ENCODE data around the gene SLX1A.
"Not testable (repeated sequence)": the region's sequence is repeated elsewhere in the genome, so short reads cannot be mapped to it uniquely, and the experiment has no call there.

The SLX1A gene
- total RNA-seq = 0 reads per million in 2 donors

DNA sequence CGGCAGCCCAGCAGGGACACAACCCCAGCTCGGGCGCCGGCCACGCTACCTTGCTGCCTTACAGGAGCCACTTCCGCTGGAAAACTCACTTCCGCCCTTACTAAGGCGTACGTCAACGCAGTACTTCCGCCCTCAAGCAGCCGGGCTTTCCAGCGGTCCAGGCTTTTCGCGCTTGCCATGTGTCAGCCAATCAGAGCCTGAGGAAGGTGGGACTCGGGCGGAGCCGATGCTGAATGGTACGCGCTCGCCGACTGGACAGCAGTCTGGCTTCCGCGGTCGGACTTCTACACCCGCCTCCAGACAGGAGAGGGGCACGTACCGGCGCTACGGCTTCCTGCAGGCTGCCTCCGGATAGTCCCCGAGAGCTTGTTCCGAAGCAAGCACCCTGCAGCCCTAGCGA is at the start of gene SLX1A, which contains the start of gene BOLA2B:
SLX1A (plus strand) TSS at position 261 of the 400 bp plus-strand sequence. CDS start 210 bp downstream, outside the sequence.
BOLA2B (minus strand) TSS at position 52 of the 400 bp plus-strand sequence. CDS start 71 bp downstream, outside the sequence.
- not testable (repeated sequence) for DNase-seq

DNA sequence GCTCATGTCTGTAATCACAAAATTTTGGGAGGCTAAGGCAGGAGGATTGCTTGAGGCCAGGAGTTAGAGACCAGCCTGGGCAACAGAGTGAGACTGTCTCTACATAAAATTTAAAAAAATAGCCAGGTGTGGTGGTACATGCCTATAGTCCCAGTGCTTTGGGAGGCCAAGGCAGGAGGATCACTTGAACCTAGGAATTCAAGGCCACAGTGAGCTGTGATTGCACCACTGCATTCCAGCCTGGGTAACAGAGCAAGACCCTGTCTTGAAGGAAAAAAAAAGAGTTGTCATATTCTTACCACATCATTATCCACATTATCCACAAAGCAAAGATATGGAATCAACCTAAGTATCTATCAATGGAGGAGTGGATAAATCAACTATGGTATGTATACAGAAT is 49.7 kb upstream of the SLX1A start:
- DNase-seq = no peak

DNA sequence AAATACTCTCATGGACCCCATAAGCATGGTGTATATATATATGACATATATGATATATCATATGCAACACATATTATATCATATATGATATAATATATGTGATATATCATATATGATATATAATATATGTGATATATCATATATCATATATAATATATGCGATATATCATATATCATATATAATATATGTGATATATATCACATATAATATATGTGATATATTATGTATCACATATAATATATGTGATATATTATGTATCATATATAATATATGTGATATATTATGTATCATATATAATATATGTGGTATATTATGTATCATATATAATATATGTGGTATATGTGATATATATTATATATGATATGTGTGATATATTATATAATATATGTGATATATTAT is 48.8 kb upstream of the SLX1A start:
- DNase-seq = no peak

DNA sequence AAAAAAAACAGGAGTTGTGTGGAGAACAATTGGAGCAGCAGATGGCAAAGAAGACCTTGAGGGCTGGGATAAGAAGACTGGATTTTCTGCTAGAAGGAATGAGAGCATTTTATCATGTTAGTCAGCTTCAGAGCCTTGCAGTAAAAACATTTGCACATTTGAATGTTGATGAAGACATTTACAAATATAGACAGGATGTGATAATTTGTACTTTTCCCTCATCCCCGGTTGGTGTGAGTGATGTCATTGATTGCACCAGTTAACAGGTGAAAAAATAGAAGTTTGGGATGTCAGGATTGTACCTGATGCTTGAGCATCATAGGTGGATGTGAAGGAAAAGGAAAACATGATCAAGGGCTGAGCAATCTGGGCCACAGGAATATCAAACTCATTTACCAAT is 48.0 kb upstream of the SLX1A start:
- no peak for DNase-seq

DNA sequence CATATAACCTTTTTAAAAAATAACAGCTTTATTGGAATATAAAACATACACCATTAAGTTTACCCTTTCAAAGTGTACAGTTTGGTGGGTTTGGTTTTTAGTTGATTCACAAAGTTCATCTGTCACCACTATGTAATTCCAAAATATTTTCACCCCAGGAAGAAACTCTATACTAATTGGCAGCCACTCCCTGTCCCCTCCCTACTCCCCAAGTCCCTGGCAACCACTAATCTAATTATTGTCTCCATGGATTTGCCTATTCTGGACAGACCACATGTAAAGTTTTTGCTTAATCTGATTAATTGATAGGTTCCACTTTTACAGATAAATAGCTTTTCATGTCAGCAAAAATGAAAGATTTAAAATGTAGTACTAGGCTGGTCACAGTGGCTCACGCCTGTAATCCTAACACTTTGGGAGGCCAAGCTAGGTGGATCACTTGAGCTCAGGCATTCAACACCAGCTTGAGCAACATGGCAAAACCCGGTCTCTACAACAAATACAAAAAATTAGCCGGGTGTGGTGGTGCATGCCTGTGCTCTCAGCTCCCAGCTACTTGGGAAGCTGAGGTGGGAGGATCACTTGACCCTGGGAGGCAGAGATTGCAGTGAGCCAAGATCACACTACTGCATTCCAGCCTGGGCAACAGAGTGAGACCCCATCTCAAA is 45.7 kb upstream of the SLX1A start:
- DNase-seq = no peak

DNA sequence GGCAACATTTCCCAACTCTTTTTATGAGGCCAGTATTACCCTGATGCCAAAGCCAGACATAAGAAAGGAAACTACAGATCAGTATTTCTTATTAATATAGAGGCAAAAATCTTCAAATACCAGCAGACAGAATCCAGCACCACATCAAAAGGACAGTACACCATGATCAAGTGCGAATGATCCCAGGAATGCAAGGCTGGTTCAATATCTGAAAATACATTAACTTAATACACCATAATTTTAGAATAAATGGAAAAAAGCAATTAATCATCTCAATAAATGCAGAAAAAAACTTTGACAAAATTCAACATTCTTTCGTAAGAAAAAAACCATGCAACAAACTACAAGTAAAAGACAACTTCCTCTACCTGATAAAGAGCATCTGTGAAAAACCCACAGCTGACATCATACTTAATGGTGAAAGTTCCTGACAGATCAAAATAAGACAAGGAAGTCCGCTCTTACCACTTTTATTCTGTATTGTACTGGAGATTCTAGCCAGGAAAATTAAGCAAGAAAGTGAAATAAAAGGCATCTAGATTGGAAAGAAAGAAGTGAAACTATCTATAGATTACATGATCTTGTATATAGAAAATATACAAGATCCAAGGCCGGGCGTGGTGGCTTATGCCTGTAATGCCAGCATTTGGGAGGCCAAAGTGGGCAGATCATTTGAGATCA is 44.3 kb upstream of the SLX1A start:
- DNase-seq = no peak

DNA sequence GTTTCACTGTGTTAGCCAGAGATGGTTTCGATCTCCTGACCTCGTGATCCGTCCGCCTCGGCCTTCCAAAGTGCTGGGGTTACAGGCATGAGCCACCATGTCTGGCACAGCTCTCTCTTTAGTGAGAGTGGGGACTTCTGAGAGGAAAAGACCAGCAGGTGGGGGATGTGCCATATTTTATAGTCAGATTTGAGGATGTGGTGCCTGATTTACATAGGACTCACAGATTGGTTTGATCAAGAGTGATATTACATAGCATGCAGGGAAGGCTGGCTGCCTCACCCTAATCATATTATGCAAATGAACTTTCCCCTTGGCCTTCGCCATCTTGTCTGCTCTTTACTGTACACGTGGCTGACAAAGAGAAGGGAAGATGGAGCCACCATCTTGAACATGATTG is 42.6 kb upstream of the SLX1A start:
- no peak for DNase-seq

DNA sequence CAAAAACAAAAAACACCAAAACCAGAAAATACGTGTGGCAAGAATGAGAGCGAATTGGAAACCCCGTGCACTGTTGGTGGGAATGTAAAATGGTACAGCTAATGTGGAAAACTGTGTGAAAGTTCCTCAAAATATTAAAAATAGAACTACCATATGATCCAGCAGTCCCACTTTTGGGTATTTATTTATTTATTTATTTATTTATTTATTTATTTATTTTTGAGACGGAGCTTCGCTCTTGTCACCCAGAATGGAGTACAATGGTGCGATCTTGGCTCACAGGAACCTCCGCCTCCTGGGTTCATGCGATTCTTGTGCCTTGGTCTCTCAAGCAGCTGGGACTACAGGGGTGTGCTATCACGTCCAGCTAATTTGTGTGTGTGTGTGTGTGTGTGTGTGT is 41.2 kb upstream of the SLX1A start:
- no peak for DNase-seq

DNA sequence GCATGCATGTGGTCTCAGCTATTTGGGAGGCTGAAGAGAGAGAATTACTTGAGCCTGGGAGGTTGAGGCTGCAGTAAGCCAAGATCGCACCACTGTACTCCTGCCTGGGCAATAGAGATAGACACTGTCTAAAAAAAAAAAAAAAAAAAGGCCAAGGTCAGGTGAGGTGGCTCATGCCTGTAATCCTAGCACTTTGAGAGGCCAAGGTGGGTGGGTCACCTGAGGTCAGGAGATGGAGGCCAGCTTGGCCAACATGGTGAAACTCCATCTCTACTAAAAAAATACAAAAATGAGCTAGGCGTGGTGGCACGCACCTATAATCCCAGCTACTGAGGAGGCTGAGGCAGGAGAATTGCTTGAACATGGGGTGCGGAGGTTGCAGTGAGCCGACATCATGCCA is 38.5 kb upstream of the SLX1A start:
- no peak for DNase-seq

DNA sequence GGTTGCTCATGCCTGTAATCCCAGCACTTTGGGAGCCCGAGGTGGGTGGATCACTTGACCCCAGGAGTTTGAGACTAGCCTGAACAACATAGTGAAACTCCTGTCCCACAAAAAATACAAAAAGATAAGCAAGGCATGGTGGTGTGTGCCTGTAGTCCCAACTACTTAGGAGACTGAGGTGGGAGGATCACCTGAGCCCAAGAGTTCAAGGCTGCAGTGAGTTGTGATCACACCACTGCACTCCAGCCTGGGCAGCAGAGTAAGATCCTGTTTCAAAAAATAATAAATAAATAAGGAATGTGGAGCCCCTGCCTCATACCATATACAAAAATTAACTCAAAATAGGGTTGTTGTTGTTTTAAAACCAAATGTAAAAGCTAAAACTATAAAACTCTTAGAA is 36.5 kb upstream of the SLX1A start:
- DNase-seq = no peak

DNA sequence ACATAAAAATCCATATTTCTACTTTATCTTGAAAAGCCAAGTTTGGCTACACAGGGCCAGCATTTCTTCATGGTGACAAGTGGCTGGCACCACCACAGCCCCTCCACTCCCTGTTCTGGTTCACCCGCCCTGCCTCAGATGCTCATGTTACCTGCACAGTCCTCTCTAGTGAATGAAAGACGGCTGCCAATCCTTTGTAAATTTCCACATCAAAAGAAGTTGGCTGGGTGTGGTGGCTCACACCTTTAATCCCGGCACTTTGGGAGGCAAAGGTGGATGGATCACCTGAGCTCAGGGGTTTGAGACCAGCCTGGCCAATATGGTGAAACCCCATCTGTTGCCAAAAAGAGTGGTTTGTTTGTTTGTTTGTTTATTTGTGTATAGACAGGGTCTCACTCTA is 30.1 kb upstream of the SLX1A start:
- no peak for DNase-seq

DNA sequence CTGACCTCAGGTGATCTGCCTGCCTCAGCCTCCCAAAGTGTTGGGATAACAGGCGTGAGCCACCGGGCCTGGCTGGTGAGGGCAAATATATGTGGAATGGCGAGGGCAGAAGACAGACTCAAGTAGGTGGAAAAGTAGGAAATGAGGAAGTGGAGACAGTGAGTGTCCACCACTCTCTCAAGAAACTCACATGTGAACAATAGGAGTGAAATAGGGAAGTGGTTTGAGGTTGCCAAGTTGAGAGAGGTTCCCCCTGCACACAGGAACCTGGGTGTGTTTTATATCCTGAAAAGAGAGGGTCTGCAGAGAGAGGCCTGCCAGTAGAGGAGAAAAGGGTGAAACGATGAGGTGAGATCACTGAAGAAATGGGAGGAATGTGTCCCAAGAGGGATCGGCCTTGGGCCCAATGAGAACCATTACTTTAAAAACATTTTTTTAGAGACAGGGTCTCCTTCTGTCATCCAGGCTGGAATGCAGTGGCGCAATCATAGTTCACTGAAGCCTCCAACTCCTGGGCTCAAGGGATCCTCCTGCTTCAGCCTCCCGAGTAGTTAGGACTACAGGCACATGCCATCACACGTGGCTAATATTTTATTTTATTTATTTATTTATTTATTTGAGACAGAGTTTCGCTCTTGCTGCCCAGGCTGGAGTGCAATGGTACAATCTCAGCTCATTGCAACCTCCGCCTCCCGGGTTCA is 27.3 kb upstream of the SLX1A start:
- DNase-seq = peak in 2 of 5 experiments; percentile 13 to 68

DNA sequence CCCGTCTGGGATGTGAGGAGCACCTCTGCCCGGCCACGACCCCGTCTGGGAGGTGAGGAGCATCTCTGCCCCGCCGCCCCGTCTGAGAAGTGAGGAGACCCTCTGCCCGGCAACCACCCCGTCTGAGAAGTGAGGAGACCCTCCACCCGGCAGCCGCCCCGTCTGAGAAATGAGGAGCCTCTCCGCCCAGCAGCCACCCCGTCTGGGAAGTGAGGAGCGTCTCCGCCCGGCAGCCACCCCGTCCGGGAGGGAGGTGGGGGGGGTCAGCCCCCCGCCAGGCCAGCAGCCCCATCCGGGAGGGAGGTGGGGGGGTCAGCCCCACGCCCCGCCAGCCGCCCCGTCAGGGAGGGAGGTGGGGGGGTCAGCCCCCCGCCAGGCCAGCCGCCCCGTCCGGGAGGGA is 24.9 kb upstream of the SLX1A start:
- DNase-seq = not testable (repeated sequence)

DNA sequence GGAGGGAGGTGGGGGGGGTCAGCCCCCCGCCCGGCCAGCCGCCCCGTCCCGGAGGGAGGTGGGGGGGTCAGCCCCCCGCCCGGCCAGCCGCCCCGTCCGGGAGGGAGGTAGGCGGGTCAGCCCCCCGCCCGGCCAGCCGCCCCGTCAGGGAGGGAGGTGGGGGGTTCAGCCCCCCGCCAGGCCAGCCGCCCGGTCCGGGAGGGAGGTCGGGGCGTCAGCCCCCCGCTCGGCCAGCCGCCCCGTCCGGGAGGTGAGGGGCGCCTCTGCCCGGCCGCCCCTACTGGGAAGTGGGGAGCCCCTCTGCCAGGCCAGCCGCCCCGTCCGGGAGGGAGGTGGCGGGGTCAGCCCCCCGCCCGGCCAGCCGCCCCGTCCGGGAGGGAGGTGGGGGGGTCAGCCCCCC is 24.3 kb upstream of the SLX1A start:
- DNase-seq = not testable (repeated sequence)

DNA sequence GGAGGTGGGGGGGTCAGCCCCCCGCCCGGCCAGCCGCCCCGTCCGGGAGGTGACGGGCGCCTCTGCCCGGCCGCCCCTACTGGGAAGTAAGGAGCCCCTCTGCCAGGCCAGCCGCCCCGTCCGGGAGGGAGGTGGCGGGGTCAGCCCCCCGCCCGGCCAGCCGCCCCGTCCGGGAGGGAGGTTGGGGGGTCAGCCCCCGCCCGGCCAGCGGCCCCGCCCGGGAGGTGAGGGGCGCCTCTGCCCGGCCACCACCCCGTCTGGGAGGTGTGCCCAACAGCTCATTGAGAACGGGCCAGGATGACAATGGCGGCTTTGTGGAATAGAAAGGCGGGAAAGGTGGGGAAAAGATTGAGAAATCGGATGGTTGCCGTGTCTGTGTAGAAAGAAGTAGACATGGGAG is 23.5 kb upstream of the SLX1A start:
- not testable (repeated sequence) for DNase-seq

DNA sequence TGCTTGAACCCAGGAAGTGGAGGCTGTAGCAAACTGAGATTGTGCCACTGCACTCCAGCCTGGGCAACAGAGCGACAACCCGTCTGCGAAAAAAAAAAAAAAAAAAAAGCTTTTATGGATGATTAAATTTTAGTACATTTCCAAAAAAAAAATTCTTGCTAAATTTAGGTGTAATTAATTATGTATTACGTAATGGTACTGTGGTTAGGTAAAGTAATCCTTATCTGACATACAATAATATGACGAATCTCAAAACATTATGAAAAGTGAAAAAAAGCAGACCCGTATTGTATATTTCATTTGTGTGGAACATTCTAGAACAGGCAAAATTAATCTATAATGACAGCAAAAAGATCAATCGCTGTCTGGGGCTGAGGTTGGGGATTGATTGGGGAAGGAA is 20.6 kb upstream of the SLX1A start:
- no peak for DNase-seq

DNA sequence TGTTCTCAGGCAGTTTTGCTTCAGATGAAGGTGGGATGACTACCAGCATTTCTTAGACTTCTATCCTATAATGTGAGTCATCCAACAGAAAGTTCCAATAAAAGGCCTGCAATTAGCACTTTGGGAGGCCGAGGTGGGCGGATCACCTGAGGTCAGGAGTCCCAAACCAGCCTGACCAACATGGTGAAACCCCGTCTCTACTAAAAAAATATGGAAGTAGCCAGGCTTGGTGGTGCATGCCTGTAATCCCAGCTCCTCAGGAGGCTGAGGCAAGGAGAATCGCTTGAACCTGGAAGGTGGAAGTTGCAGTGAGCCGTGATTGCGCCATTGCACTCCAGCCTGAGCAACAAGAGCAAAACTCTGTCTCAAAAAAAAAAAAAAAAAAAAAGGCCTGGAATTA is 16.8 kb upstream of the SLX1A start:
- not testable (repeated sequence) for DNase-seq

DNA sequence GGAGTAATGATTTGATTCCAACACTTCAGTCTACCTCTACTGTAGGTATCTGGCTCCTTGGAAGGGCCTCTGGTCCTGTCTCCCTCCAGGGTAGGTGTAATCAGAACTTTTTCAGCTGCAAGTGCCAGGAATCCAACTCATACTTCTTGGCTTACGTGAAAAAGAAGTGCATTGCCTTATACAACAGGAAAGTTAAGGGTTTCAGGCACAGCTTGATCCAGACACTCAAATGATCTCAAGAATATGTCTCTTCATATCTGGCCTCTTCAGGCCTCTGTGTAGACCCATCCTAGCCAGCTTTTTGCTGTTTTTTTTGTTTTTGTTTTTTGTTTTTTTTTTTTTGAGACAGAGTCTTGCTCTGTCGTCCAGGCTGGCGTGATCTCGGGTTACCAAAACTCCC is 14.5 kb upstream of the SLX1A start:
- DNase-seq = no peak

DNA sequence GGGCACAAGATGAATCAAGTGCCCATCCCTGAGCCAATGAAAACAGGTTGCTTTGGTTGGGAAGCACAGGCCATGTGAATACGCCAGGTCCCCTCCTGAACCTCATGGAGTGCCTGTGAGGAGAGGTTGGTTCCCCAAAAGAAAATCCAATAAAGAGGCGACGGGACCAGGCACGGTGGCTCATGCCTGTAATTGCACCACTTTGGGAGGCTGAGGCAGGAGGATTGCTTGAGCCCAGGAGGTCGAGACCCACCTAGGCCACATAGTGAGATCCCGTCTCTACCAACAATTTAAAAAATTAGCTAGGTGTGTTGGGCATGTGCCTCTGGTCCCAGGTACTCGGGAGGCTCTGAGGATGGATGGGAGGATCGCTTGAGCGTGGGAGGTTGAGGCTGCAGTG is 13.7 kb upstream of the SLX1A start:
- no peak for DNase-seq

DNA sequence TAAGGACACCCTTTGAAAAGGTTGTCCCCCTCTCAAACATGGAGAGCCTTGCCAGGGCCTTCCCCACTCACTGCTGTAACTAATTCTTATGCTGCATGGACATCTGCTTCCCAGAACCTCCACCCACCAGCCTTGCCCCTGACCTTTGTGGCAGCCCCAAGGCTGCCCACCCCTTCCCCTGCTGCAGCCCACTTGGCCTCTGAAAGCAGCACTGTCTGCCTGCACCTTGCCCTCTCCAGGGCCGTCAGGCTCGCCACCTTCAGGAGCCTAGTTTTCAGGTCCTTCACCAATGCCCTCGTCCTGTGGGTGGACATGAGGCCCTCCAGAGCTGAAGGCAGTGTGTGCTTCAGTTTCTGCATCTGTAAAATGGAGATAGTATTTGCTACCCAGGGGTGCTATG is 12.9 kb upstream of the SLX1A start:
- no peak for DNase-seq

DNA sequence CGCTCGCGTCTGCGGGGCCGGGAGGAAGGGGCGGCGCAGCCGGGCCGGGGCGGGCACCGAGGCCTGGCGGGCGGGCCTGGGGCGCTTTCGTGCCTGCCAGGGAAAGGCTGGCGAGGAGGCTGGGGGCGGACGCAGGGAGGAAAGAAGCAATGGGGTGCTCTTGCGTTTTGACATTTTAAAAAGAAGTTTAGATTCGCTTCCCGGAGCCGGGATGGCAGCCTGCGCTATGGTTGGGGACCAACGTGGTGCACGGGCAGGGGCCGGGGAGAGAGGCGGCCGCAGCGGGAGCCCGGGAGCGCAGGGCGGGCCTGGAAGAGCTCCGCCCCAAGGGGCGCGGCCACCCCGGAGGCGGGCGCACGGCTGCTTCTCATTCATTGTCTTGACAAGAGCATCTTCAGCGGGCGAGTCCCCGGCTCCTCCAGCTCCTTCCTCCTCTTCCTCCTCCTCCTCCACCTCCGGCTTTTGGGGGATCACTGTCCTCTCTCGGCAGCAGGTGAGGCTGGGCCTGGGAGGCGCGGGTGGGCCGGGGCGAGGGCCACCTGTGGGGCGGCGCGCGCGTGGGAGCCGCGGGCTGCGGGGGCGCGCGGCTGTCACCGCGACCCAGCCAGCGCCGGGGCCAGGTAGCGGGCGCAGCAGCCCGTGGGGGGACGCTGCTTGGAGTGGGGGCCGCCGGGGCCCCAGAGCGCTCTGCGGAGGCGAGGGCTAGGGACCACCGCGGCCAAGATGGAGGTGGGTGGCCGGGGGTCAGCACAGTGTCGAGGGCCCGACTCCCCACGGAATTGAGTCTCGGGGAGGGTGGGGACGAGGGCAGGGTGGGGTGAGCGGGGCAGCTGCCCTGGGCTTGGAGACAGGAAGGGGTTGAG is 10.2 kb upstream of the SLX1A start, which contains the start of gene CORO1A:
CORO1A (plus strand) TSS at position 370 of the 863 bp plus-strand sequence. CDS start 1,608 bp downstream, outside the sequence.
- peak; percentile 68 to 90 (median 76) for DNase-seq

DNA sequence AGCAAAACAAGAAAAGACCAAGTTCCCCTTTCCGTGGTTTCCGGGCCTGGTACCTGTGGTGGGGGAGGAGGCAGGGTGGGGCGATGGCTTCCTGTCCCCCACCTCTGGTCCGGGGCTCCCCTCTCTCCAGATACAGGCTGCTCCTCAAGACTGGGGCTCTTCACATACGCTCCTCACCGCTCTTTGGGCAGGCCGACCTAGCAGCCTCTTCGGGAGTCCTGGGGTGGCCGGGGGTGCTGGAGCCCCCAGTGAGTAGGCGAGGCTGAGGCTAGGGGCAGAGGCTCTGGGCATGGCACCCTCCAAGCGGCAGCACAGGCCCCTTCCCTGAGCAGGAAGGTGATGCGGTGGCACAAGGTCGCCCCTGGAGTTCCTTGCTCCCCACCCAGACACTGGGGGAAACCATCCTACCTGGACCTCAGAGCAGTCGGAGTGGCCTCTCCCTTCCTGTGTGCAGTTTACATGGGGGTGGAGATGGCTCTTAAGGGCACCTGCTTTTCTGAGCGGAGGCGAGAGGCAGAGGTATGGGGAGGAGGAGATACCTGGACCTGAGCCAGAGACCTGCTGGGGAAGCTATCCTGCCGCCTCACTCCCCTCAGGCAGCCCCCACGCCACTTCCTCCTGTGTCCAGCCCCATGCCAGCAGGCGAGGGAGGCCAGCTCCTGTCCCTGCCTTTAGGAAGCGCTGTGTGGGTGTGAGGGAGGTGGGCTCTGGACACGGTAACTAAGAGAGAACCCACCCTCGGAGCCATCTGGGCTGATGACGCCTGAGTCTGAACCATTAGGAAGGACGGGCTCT is 9.4 kb upstream of the SLX1A start:
- peak; percentile 45 to 96 (median 71) for DNase-seq

Data from T-helper 2 cell (primary cell).